HG02840 (cell line): Measurements from ENCODE around the gene KIAA1671.
"Not testable (repeated sequence)": the region's sequence is repeated elsewhere in the genome, so short reads cannot be mapped to it uniquely, and the experiment has no call there.

Experiments used
- ATAC-seq: cut with Tn5 transposase; IDR thresholded peaks from one replicate; pipeline ENCODE4 v1.9.1; 2021; ENCODE audit warnings: mild to moderate bottlenecking, moderate library complexity, moderate number of reproducible peaks; ENCODE audit not compliant: unreplicated experiment, low FRiP score

The KIAA1671 gene

GRCh38 chr22:25161916-25162530, 209.5 kb downstream of the KIAA1671 start:
- no peak for ATAC-seq

GRCh38 chr22:25162561-25162960, 210.0 kb downstream of the KIAA1671 start:
- ATAC-seq, result no peak

- ATAC-seq, result no peak
Observed at GRCh38 chr22:25165785-25166184, 213.3 kb downstream of the KIAA1671 start.

GRCh38 chr22:25166266-25167040, 213.9 kb downstream of the KIAA1671 start:
- no peak for ATAC-seq

- no peak for ATAC-seq
Observed at GRCh38 chr22:25167082-25167481, 214.6 kb downstream of the KIAA1671 start.

GRCh38 chr22:25167834-25168601, 215.5 kb downstream of the KIAA1671 start:
- ATAC-seq, result no peak

GRCh38 chr22:25169278-25170031, 216.9 kb downstream of the KIAA1671 start:
- ATAC-seq, result no peak

- no peak for ATAC-seq
Observed at GRCh38 chr22:25170426-25170980, 218.0 kb downstream of the KIAA1671 start.

- no peak for ATAC-seq
Observed at GRCh38 chr22:25172153-25172552, 219.6 kb downstream of the KIAA1671 start.

- no peak for ATAC-seq
Observed at GRCh38 chr22:25174156-25174887, 221.8 kb downstream of the KIAA1671 start.

- ATAC-seq, result no peak
Observed at GRCh38 chr22:25174888-25175411, 222.4 kb downstream of the KIAA1671 start.

GRCh38 chr22:25176175-25176574, 223.7 kb downstream of the KIAA1671 start:
- no peak for ATAC-seq

- no peak for ATAC-seq
Observed at GRCh38 chr22:25176799-25177198, 224.3 kb downstream of the KIAA1671 start.

- no peak for ATAC-seq
Observed at GRCh38 chr22:25177226-25177625, 224.7 kb downstream of the KIAA1671 start.

GRCh38 chr22:25177895-25178294, 225.4 kb downstream of the KIAA1671 start:
- ATAC-seq, result no peak

- ATAC-seq, result not testable (repeated sequence)
Observed at GRCh38 chr22:25178348-25178747, 225.8 kb downstream of the KIAA1671 start.

GRCh38 chr22:25178869-25179631, 226.5 kb downstream of the KIAA1671 start:
- ATAC-seq, result not testable (repeated sequence)
